ENCODE measurements around the gene SOBP. TPM values are rescaled to one million over a fixed set of nuclear protein-coding genes. Genes with fewer than 3 reads are reported as not detected.

Gene SOBP
- total and polyA plus RNA-seq, 2 donors (not counting 3 experiments of a cell fraction or from before 2014, with no cell fraction given) = 0.35 to 6.6 TPM

DNA sequence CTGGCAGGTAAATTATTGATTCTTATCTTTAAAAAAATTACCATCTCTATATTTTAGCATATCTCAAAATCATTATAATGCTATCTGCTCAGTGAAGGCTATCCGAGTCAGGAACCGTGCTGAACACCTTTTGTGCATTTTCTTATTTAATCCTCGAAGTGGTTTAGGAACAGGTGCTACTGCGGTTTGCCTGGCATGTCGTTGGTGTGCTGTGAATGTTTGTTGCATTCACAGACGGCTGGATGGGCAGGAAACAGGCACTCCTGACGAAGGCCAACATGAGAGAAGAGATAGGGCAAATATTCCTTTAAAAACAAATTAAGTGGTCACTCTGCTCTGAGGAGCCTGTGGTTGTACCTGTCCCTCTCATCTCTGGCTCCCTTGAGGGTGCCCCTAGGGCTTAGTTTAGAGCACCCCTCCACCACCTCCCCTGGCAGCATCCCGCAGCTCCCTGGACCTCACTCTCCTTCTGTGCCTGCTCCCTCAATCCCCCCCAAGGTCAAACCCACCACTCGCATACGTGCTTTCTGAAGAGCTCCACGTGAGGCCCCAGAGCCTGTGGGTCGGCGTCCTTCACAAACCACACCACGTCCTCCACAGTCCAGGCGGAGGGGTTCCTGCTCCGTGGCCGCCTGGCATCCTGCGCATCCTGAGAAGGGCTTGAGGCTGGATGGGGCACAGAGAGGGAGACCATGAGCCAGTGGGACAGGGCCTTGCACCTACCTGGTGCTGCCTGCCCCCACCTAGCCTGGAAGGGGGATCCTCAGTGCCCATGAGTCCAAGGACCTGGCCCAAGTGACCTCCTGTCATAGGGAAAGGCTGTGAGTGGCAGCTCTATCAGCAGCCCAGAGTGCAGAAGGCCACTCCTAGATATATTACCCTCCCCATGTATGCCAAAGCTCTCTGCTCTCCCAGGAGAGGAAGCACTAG is 217.7 kb downstream of the SOBP start:
- H3K79me2 ChIP-seq (ENCODE audit: control insufficient read depth, insufficient read depth, low read length) = no peaks in the 10 kb centered on the region
- dilution Hi-C loops (cut with MboI; ENCODE audit: extremely low pct_ligation_motif_present, low sequenced_read_pairs) = no loop called here

More for the DNA sequence above, 217.7 kb downstream of the SOBP start:
- H3K27me3 ChIP-seq (ENCODE audit: control insufficient read depth in 2 of 2, insufficient read depth in 2 of 2, low read length in 2 of 2) = peaks cover 10 to 16% of the 10 kb centered on the region in 2 experiments
- intact Hi-C loops (cut with micrococcal nuclease) = loop anchor here (10.0 kb wide), 1 partner anchor 1373 kb away; no protein-coding TSS in a partner anchor
- no peak overlapping the region for H3K4me3 ChIP-seq (replicated peaks in 1 of 3; ENCODE audit: insufficient read depth in 1 of 3, low read depth in 1 of 3, low read length in 3 of 3)
- no peaks in the 10 kb centered on the region for H3K9me1 ChIP-seq (replicated peaks; ENCODE audit: control insufficient read depth, extremely low read depth, insufficient read depth, low read length)
- DNase-seq (ENCODE audit: low read depth, low spot score) (no peak), FAIRE-seq (no peak)
- TF ChIP-seq JUN (IDR thresholded peaks at IDR 0.05; ENCODE audit: borderline replicate concordance, insufficient read depth, insufficient read length, low read depth) (no peak), FOS (IDR thresholded peaks at IDR 0.05; ENCODE audit: borderline replicate concordance, insufficient read depth, low read length) (no peak), POLR2AphosphoS5 (IDR thresholded peaks at IDR 0.05; ENCODE audit: insufficient read depth, low read depth, low read length) (no peak), GATA2 (IDR thresholded peaks at IDR 0.05; ENCODE audit: insufficient read depth, insufficient read length, low read depth, low read length) (no peak), MYC (IDR thresholded peaks at IDR 0.05; ENCODE audit: low read depth, low read length) (no peak), POLR2A (IDR thresholded peaks at IDR 0.05; ENCODE audit: low read depth, low read length) (no peak), EZH2 (IDR thresholded peaks at IDR 0.05; ENCODE audit: borderline replicate concordance, low read depth, low read length, severe bottlenecking) (no peak)
- TF ChIP-seq, protein P1, sequence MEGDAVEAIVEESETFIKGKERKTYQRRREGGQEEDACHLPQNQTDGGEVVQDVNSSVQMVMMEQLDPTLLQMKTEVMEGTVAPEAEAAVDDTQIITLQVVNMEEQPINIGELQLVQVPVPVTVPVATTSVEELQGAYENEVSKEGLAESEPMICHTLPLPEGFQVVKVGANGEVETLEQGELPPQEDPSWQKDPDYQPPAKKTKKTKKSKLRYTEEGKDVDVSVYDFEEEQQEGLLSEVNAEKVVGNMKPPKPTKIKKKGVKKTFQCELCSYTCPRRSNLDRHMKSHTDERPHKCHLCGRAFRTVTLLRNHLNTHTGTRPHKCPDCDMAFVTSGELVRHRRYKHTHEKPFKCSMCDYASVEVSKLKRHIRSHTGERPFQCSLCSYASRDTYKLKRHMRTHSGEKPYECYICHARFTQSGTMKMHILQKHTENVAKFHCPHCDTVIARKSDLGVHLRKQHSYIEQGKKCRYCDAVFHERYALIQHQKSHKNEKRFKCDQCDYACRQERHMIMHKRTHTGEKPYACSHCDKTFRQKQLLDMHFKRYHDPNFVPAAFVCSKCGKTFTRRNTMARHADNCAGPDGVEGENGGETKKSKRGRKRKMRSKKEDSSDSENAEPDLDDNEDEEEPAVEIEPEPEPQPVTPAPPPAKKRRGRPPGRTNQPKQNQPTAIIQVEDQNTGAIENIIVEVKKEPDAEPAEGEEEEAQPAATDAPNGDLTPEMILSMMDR (IDR thresholded peaks at IDR 0.05; ENCODE audit: extremely low read depth in 1 of 2, insufficient read depth in 1 of 2, low read depth in 1 of 2, low read length in 2 of 2) = no peak
- TF ChIP-seq, protein P2, sequence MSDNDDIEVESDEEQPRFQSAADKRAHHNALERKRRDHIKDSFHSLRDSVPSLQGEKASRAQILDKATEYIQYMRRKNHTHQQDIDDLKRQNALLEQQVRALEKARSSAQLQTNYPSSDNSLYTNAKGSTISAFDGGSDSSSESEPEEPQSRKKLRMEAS (IDR thresholded peaks at IDR 0.05; ENCODE audit: insufficient read depth, insufficient read length) = no peak
- H3K4me1 ChIP-seq (ENCODE audit: control insufficient read depth, extremely low read depth, insufficient read depth, low read length) = peaks cover 9% of the 10 kb centered on the region
- H4K20me1 ChIP-seq (replicated peaks; ENCODE audit: control insufficient read depth, extremely low read depth, insufficient read depth, low read length) = no peaks in the 10 kb centered on the region
- ChIA-PET POLR2A (no interaction called here), CTCF (interaction anchor here (1.4 kb wide), 1 partner anchor 390 kb away, joined by 3 read pairs; no protein-coding TSS in a partner anchor)
- H2AFZ ChIP-seq (ENCODE audit: low read depth, low read length) = no peak overlapping the region
- no peaks in the 10 kb centered on the region for H3K9me3 ChIP-seq (replicated peaks; ENCODE audit: control insufficient read depth, insufficient read depth, low read length)
- no TSS peak for BruUV-seq (replicated peaks)
- no peaks in the 10 kb centered on the region for H3K36me3 ChIP-seq (ENCODE audit: control insufficient read depth in 2 of 2, extremely low read depth in 1 of 2, insufficient read depth in 2 of 2, low read length in 2 of 2)
- no peak overlapping the region for H3K27ac ChIP-seq (ENCODE audit: insufficient read depth, low read depth, low read length)
- H3K4me2 ChIP-seq (ENCODE audit: insufficient read depth, low read length) = no peak overlapping the region
- no peak overlapping the region for H3K9ac ChIP-seq (replicated peaks; ENCODE audit: extremely low read depth, insufficient read depth, low read length)
